HepG2 (cell line): ENCODE measurements around the gene BLVRB. TPM values are rescaled to one million over a fixed set of nuclear protein-coding genes. Genes with fewer than 3 reads are reported as not detected.

Experiments used
- ATAC-seq: fragments of 200-7000 bp; cut with Tn5 transposase; 3 replicates; pipeline ENCODE4 v1.9.1; 2020; ENCODE audit warnings: mild to moderate bottlenecking, moderate library complexity
- BruUV-seq: library from RNA; stranded (reverse); fragments of 400-500 nt; replicated peaks from 2 replicates; lab custom pipeline; 2021; lab: Mats Ljungman, UMichigan
- CTCF ChIA-PET: fragments of 300-600 bp; formaldehyde crosslinking; extraction: SDS; loops from one replicate; lab custom pipeline; 2021; ENCODE audit warnings: low total read pairs, inconsistent platforms, low intra/inter-chr PET ratio; lab: Yijun Ruan, JAX
- POLR2A ChIA-PET: fragments of 350-600 bp; sonication (Branson Sonifier 250); formaldehyde crosslinking; loops from one replicate; lab custom pipeline; 2020; ENCODE audit warnings: antibody characterized with exemption, inconsistent platforms; lab: Yijun Ruan, JAX
- DNase-seq: peaks from one replicate; pipeline ENCODE4 v3.0.0-alpha.2; 2015; ENCODE audit warnings: low spot score
- FAIRE-seq: peaks from 3 replicates; lab custom pipeline; 2011; peaks lifted over from hg19 to GRCh38; lab: Jason Lieb, UNC
- H2AFZ ChIP-seq: one replicate; pipeline ENCODE4 v1.6.1; 2011; ENCODE audit warnings: low read length, inconsistent platforms
- H3K27ac ChIP-seq: fragments of 300-600 bp; 3 replicates; pipeline ENCODE4 v1.8.0; 2011; ENCODE audit warnings: mixed run types, mild to moderate bottlenecking, mixed read lengths, low read length, inconsistent platforms; ENCODE audit not compliant: insufficient read depth; ENCODE audit errors: extremely low read length
- H3K27me3 ChIP-seq, 2 experiments: fragments of 200-600 bp in 1 of 2; 2 replicates in 1 of 2; 3 replicates in 1 of 2; pipeline versions ENCODE4 v1.6.0 to v1.8.0; 2011; ENCODE audit warnings: low read length in 2 of 2, mild to moderate bottlenecking in 2 of 2, moderate library complexity in 2 of 2, inconsistent platforms in 1 of 2; ENCODE audit not compliant: insufficient read depth in 2 of 2, control insufficient read depth in 1 of 2
- H3K36me3 ChIP-seq, 2 experiments: fragments of 200-600 bp in 1 of 2; replicated peaks in 1 of 2; 2 replicates in 1 of 2; 3 replicates in 1 of 2; pipeline versions ENCODE4 v1.5.1 to v1.8.0; 2011; ENCODE audit warnings: low read length in 2 of 2, inconsistent platforms in 1 of 2; ENCODE audit not compliant: insufficient read depth in 2 of 2, control insufficient read depth in 1 of 2
- H3K4me1 ChIP-seq: 2 replicates; pipeline ENCODE4 v1.5.1; 2012; ENCODE audit warnings: low read length, inconsistent platforms; ENCODE audit not compliant: insufficient read depth
- H3K4me2 ChIP-seq: 2 replicates; pipeline ENCODE4 v1.6.0; 2011; ENCODE audit warnings: low read depth, low read length, inconsistent platforms
- H3K4me3 ChIP-seq, 3 experiments: fragments of 200-600 bp in 1 of 3; sonication (generic), shearing (Covaris generic) in 1 of 3; replicated peaks in 1 of 3; 2 replicates each; pipeline ENCODE4 v1.5.1; 2011 to 2016; ENCODE audit warnings: low read length in 3 of 3, inconsistent platforms in 2 of 3, low read depth in 2 of 3, mild to moderate bottlenecking in 2 of 3, control low read depth in 1 of 3, mixed read lengths in 1 of 3; ENCODE audit not compliant: insufficient read depth in 1 of 3
- H3K79me2 ChIP-seq: one replicate; pipeline ENCODE4 v1.6.1; 2011; ENCODE audit warnings: low read length, inconsistent platforms; ENCODE audit not compliant: insufficient read depth
- H3K9ac ChIP-seq: 2 replicates; pipeline ENCODE4 v1.6.0; 2011; ENCODE audit warnings: mild to moderate bottlenecking, low read depth, low read length, inconsistent platforms; ENCODE audit not compliant: insufficient read depth
- H3K9me3 ChIP-seq: 2 replicates; pipeline ENCODE4 v1.5.1; 2012; ENCODE audit warnings: mild to moderate bottlenecking, low read length
- H4K20me1 ChIP-seq: 2 replicates; pipeline ENCODE4 v1.6.0; 2011; ENCODE audit warnings: inconsistent platforms, mild to moderate bottlenecking, low read length, moderate library complexity; ENCODE audit not compliant: insufficient read depth
- ATAD3A ChIP-seq: sonication (generic); formaldehyde crosslinking; IDR thresholded peaks from 2 replicates; pipeline ENCODE4 v1.4.0; 2020; ENCODE audit warnings: missing genetic modification reagents
- ETV6 ChIP-seq: sonication (generic); formaldehyde crosslinking; conservative IDR thresholded peaks from 2 replicates; pipeline ENCODE4 v1.4.0; 2020; ENCODE audit warnings: missing genetic modification reagents
- FLYWCH1 ChIP-seq: sonication (generic); formaldehyde crosslinking; IDR thresholded peaks from 2 replicates; pipeline ENCODE4 v1.8.1; 2023; ENCODE audit warnings: mild to moderate bottlenecking, missing genetic modification reagents
- JUNB ChIP-seq: sonication (generic); formaldehyde crosslinking; IDR thresholded peaks from 2 replicates; pipeline ENCODE4 v1.8.0; 2022; ENCODE audit warnings: missing genetic modification reagents, mild to moderate bottlenecking, borderline replicate concordance
- SRF ChIP-seq: IDR thresholded peaks from 2 replicates; pipeline ENCODE4 v1.6.1; 2011; ENCODE audit warnings: mild to moderate bottlenecking, low read depth, low read length, moderate library complexity
- SRSF9 ChIP-seq: fragments of 200-400 bp; formaldehyde crosslinking; IDR thresholded peaks from 2 replicates; pipeline ENCODE4 v1.6.1; 2018; ENCODE audit warnings: borderline replicate concordance, mild to moderate bottlenecking, low read depth, low read length; ENCODE audit not compliant: insufficient read depth, poor library complexity, severe bottlenecking
- TAF1 ChIP-seq: sonication (generic); formaldehyde crosslinking; IDR thresholded peaks from 2 replicates; pipeline ENCODE4 v1.4.0; 2020; ENCODE audit warnings: missing genetic modification reagents
- TAF15 ChIP-seq: fragments of 200-400 bp; formaldehyde crosslinking; IDR thresholded peaks from one replicate; pipeline ENCODE4 v1.6.1; 2018; ENCODE audit warnings: mild to moderate bottlenecking, low read depth, low read length; ENCODE audit not compliant: poor library complexity, severe bottlenecking
- TBX3 ChIP-seq: fragments of 450-650 bp; IDR thresholded peaks from 2 replicates; pipeline ENCODE4 v1.6.1; 2017; ENCODE audit warnings: antibody characterized with exemption, mild to moderate bottlenecking, inconsistent platforms, borderline replicate concordance
- ZNF337 ChIP-seq: sonication (generic); formaldehyde crosslinking; IDR thresholded peaks from 2 replicates; pipeline ENCODE4 v1.5.1; 2020; ENCODE audit warnings: missing genetic modification reagents, low read depth, mild to moderate bottlenecking, borderline replicate concordance
- ZNF430 ChIP-seq: sonication (generic); formaldehyde crosslinking; IDR thresholded peaks from 2 replicates; pipeline ENCODE4 v1.9.0; 2021; ENCODE audit warnings: mild to moderate bottlenecking, missing genetic modification reagents
- ZNF766 ChIP-seq: sonication (generic); formaldehyde crosslinking; IDR thresholded peaks from 2 replicates; pipeline ENCODE4 v1.5.0; 2020; ENCODE audit warnings: missing genetic modification reagents, borderline replicate concordance
- ZSCAN20 ChIP-seq: sonication (generic); formaldehyde crosslinking; IDR thresholded peaks from 2 replicates; pipeline ENCODE4 v1.4.0; 2020; ENCODE audit warnings: missing genetic modification reagents, mild to moderate bottlenecking, borderline replicate concordance
- WGBS: methylation state at CpG from one replicate; pipeline ENCODE4 v1.1.6; 2017; ENCODE audit warnings: low lambda C conversion rate; 5-methylcytosine and 5-hydroxymethylcytosine counted together
- in situ Hi-C: cut with HindIII; loops from 2 replicates; pipeline ENCODE4 v1.10.0; 2017; ENCODE audit warnings: low pct_unique_long_range_greater_than_20kb; ENCODE audit not compliant: extremely low pct_ligation_motif_present
- intact Hi-C: fragments of 100-400 bp; cut with micrococcal nuclease; formaldehyde crosslinking; loops from one replicate; pipeline ENCODE4 v1.10.0; 2022; ENCODE audit not compliant: unreplicated experiment
- polyA plus RNA-seq, 8 experiments: library from polyadenylated mRNA; depleted of rRNA in 3 of 8; stranded (reverse) in 7 of 8; unstranded in 1 of 8; fragments of >200 nt; fragmentation: Illumina TruSeq in 4 of 8; extraction: Trizol in 4 of 8; gene quantifications; 2 replicates each; pipeline versions ENCODE4 v1.2.1 to v1.2.3, GENCODE V29; 2011 to 2016; ENCODE audit warnings: low read depth in 4 of 8, missing spikeins in 1 of 8, mixed read lengths in 1 of 8; ENCODE audit not compliant: insufficient read depth in 1 of 8
- total RNA-seq, 5 experiments: library from RNA; depleted of rRNA; stranded (reverse); fragments of >200 nt; fragmentation: Illumina TruSeq; extraction: Trizol; gene quantifications; 2 replicates each; pipeline ENCODE4 v1.2.3, GENCODE V29; 2016; ENCODE audit warnings: low read depth in 1 of 5
- TF ChIP-seq, protein P1 (sequence below): sonication (generic); formaldehyde crosslinking; conservative IDR thresholded peaks from 2 replicates; pipeline ENCODE4 v1.4.0; 2020; ENCODE audit warnings: mild to moderate bottlenecking, missing genetic modification reagents, moderate library complexity
- TF ChIP-seq, protein P2 (sequence below): sonication (generic); formaldehyde crosslinking; IDR thresholded peaks from 2 replicates; pipeline ENCODE4 v1.8.1; 2023; ENCODE audit warnings: mild to moderate bottlenecking, inconsistent platforms, moderate library complexity, missing genetic modification reagents, borderline replicate concordance
- TF ChIP-seq, protein P3 (sequence below): sonication (generic); formaldehyde crosslinking; conservative IDR thresholded peaks from 2 replicates; pipeline ENCODE4 v1.4.0; 2020; ENCODE audit warnings: missing genetic modification reagents

Gene BLVRB
- total and polyA plus RNA-seq, 2 of the 13 experiments (the other 11 are each of a cell fraction or from before 2014, with no cell fraction given) = 25.9 to 51.4 TPM

DNA sequence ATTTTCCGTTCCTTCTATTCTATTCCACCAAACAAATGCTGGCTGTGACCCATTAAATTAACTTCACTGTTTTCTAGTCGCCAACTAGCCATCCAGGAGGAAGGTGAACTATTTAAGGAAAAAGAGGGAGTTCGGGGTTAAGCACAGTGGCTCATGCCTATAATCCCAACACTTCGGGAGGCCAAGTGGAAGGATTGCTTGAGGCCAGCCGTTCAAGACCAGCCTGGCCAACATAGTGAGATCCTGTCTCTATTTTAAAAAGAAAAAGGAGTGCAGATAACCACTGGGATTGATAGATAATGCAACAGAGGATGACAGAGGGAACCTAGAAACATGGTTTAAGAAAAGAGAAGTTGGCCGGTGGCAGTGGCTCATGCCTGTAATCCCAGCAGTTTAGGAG lies 45.9 kb upstream of the BLVRB start:
- CTCF ChIA-PET = no interaction called here
- Histone ChIP-seq H3K79me2 (no peaks in the 10 kb centered on the region), H3K4me1 (no peaks in the 10 kb centered on the region), H3K4me2 (no peak overlapping the region), H3K27ac (no peak overlapping the region), H3K27me3 (peaks cover 2 to 3% of the 10 kb centered on the region in 2 experiments; a peak in 2 of 5 replicates), H3K36me3 (no peaks in the 10 kb centered on the region), H2AFZ (no peak overlapping the region), H3K9ac (no peak overlapping the region), H3K4me3 (no peak overlapping the region), H4K20me1 (no peaks in the 10 kb centered on the region), H3K9me3 (no peaks in the 10 kb centered on the region)
- no peak for DNase-seq
- in situ Hi-C loops (no loop called here), intact Hi-C loops (no loop called here)
- no peak for TF ChIP-seq FLYWCH1 (CRISPR knock-in tag)
- no peak for TF ChIP-seq TBX3
- TF ChIP-seq ATAD3A (CRISPR knock-in tag) = no peak
- TF ChIP-seq TAF1 (CRISPR knock-in tag) = no peak
- TF ChIP-seq ZNF766 (CRISPR knock-in tag) = no peak
- no peak for TF ChIP-seq SRF
- no peak for TF ChIP-seq JUNB (CRISPR knock-in tag)
- TF ChIP-seq, protein P1, sequence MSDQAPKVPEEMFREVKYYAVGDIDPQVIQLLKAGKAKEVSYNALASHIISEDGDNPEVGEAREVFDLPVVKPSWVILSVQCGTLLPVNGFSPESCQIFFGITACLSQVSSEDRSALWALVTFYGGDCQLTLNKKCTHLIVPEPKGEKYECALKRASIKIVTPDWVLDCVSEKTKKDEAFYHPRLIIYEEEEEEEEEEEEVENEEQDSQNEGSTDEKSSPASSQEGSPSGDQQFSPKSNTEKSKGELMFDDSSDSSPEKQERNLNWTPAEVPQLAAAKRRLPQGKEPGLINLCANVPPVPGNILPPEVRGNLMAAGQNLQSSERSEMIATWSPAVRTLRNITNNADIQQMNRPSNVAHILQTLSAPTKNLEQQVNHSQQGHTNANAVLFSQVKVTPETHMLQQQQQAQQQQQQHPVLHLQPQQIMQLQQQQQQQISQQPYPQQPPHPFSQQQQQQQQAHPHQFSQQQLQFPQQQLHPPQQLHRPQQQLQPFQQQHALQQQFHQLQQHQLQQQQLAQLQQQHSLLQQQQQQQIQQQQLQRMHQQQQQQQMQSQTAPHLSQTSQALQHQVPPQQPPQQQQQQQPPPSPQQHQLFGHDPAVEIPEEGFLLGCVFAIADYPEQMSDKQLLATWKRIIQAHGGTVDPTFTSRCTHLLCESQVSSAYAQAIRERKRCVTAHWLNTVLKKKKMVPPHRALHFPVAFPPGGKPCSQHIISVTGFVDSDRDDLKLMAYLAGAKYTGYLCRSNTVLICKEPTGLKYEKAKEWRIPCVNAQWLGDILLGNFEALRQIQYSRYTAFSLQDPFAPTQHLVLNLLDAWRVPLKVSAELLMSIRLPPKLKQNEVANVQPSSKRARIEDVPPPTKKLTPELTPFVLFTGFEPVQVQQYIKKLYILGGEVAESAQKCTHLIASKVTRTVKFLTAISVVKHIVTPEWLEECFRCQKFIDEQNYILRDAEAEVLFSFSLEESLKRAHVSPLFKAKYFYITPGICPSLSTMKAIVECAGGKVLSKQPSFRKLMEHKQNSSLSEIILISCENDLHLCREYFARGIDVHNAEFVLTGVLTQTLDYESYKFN (CRISPR knock-in tag) = no peak
- TF ChIP-seq, protein P2, sequence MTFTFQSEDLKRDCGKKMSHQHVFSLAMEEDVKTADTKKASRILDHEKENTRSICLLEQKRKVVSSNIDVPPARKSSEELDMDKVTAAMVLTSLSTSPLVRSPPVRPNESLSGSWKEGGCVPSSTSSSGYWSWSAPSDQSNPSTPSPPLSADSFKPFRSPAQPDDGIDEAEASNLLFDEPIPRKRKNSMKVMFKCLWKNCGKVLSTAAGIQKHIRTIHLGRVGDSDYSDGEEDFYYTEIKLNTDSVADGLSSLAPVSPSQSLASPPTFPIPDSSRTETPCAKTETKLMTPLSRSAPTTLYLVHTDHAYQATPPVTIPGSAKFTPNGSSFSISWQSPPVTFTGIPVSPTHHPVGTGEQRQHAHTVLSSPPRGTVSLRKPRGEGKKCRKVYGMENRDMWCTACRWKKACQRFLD (CRISPR knock-in tag) = no peak
- TF ChIP-seq SRSF9 = no peak
- TF ChIP-seq, protein P3, sequence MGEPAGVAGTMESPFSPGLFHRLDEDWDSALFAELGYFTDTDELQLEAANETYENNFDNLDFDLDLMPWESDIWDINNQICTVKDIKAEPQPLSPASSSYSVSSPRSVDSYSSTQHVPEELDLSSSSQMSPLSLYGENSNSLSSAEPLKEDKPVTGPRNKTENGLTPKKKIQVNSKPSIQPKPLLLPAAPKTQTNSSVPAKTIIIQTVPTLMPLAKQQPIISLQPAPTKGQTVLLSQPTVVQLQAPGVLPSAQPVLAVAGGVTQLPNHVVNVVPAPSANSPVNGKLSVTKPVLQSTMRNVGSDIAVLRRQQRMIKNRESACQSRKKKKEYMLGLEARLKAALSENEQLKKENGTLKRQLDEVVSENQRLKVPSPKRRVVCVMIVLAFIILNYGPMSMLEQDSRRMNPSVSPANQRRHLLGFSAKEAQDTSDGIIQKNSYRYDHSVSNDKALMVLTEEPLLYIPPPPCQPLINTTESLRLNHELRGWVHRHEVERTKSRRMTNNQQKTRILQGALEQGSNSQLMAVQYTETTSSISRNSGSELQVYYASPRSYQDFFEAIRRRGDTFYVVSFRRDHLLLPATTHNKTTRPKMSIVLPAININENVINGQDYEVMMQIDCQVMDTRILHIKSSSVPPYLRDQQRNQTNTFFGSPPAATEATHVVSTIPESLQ (CRISPR knock-in tag) = no peak
- TF ChIP-seq ZNF337 (CRISPR knock-in tag) = no peak
- no peak for TF ChIP-seq ZNF430 (CRISPR knock-in tag)
- no peak for TF ChIP-seq ZSCAN20 (CRISPR knock-in tag)
- no peak for TF ChIP-seq ETV6 (CRISPR knock-in tag)
- no peak for TF ChIP-seq TAF15
- WGBS = 28% methylated on average over 6 of the region's 6 CpGs
- FAIRE-seq = no peak
- POLR2A ChIA-PET = no interaction called here
- ATAC-seq = no peak
- no TSS peak for BruUV-seq
